ENCODE results near the gene QKI.
A peak's percentile ranks its signal among the peaks of the same experiment; 100 is the strongest.

Gene QKI

DNA sequence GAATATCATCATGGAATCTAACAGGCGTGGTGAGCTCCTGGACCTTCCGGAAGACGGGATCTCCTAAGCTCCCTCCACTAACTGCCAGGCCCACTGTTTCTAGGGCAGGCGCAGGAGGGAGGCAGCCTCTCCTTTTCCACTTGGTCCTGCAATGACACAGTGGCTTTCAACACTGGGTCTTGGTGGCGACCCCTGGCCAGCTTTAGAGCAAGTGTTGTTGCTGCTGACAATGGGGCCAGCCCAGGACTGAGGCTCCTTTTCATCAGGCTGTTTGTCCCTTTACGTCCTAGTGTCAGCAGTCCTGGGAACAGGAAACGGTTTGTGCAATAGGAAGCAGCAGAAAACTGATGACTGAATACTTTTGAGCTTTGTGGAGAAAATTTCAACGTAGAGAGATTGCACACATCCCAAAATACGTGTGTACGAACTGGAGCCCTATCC is 9.7 kb upstream of the QKI start:
- H3K4me3 ChIP-seq (ENCODE audit: control insufficient read depth, low read depth, low read length): no peak overlapping the region
- no peak for DNase-seq (ENCODE audit: low read depth)
- TF ChIP-seq, protein P1, sequence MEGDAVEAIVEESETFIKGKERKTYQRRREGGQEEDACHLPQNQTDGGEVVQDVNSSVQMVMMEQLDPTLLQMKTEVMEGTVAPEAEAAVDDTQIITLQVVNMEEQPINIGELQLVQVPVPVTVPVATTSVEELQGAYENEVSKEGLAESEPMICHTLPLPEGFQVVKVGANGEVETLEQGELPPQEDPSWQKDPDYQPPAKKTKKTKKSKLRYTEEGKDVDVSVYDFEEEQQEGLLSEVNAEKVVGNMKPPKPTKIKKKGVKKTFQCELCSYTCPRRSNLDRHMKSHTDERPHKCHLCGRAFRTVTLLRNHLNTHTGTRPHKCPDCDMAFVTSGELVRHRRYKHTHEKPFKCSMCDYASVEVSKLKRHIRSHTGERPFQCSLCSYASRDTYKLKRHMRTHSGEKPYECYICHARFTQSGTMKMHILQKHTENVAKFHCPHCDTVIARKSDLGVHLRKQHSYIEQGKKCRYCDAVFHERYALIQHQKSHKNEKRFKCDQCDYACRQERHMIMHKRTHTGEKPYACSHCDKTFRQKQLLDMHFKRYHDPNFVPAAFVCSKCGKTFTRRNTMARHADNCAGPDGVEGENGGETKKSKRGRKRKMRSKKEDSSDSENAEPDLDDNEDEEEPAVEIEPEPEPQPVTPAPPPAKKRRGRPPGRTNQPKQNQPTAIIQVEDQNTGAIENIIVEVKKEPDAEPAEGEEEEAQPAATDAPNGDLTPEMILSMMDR (IDR thresholded peaks at IDR 0.05; ENCODE audit: control insufficient read depth, insufficient read depth, low read depth, low read length, missing control alignments): no peak

DNA sequence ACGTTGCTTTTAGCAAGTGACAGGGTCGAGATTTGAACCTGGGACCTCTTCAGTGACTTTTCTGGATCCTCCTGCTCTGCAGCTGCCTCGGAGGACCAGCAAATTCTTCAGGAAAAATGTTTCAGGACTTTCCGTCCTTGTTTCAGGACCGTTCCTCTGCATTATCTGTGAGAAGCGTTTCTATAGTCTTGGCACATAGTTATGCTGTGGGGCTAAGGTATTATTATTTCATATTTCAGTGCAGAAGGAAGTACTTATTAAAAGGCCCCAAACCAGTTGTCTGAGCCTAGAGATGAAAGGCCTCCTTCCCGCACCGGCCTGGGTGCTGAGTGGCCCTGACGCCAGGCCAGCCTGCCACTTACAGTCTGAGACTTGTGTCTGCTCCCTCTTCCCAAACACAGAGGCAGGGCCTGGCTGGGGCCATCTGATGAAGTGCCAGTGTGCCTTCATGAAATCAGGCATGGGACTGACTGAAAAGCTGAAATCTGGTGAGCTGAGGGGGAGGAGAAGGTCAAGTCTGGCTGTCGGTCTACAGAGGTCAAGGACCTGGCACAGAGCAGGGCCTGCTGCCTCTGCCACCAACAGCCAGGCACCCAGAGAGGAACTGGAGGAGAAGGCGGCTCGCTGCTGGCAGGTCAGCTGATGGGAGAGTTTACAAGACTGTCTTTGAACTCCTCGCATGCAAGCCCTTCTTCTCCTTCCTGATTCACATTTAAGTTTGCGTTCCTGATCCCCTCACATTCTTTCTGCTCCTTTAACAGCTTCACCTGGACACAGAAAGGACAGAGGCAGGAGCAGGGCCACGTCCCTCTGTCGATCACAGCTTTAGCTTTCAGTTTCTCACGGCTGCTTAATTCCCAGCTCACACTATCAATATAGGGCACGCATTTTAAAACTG is 8.9 kb upstream of the QKI start:
- peak overlapping the region; percentile 26 for H3K4me3 ChIP-seq (ENCODE audit: control insufficient read depth, low read depth, low read length)
- TF ChIP-seq, protein P1 (IDR thresholded peaks at IDR 0.05; ENCODE audit: control insufficient read depth, insufficient read depth, low read depth, low read length, missing control alignments): no peak
- no peak for DNase-seq (ENCODE audit: low read depth)

DNA sequence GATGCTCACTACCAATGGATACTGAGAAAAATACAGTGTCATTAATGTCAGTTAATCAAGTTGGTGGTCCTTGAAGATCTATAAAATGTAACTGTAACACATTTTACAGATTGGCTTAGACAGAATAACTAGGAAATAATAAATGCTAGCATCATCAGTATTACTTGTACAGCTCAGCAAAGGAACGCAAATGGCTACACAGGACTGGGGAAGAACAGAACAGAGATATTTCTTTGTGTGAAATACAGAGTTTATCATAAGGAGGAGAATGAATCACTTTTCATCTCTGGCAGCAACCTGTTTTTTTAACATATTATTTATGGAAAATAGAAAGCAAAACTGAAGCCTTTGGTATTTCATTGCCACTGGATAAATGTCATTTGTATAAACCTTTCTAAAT is 8.2 kb upstream of the QKI start:
- no peak for DNase-seq (ENCODE audit: low read depth)

DNA sequence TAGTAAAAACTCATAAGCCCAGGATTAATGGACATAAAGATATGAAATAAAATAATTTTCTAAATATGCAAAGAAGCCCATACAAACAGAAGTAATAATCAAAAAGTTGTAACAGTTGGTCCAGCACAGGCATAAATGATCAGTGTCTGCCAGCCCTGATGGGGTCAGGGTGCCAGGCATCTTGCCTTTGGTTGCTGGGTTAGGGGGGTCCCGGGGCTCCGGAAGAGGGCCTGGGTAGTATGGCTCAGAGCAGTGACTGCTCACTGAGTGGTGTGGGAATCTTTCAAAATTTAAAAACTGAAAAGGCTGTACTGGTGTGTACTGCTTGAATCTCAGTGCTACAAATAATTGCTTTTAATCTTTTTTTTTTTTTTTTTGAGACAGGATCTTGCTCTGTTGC is 7.7 kb upstream of the QKI start:
- DNase-seq (ENCODE audit: low read depth): no peak
- TF ChIP-seq, protein P1 (IDR thresholded peaks at IDR 0.05; ENCODE audit: control insufficient read depth, insufficient read depth, low read depth, low read length, missing control alignments): no peak
- no peak overlapping the region for H3K4me3 ChIP-seq (ENCODE audit: control insufficient read depth, low read depth, low read length)

More for the DNA sequence above, 8.2 kb upstream of the QKI start:
- TF ChIP-seq, protein P1 (IDR thresholded peaks at IDR 0.05; ENCODE audit: control insufficient read depth, insufficient read depth, low read depth, low read length, missing control alignments): no peak
- H3K4me3 ChIP-seq (ENCODE audit: control insufficient read depth, low read depth, low read length): no peak overlapping the region

DNA sequence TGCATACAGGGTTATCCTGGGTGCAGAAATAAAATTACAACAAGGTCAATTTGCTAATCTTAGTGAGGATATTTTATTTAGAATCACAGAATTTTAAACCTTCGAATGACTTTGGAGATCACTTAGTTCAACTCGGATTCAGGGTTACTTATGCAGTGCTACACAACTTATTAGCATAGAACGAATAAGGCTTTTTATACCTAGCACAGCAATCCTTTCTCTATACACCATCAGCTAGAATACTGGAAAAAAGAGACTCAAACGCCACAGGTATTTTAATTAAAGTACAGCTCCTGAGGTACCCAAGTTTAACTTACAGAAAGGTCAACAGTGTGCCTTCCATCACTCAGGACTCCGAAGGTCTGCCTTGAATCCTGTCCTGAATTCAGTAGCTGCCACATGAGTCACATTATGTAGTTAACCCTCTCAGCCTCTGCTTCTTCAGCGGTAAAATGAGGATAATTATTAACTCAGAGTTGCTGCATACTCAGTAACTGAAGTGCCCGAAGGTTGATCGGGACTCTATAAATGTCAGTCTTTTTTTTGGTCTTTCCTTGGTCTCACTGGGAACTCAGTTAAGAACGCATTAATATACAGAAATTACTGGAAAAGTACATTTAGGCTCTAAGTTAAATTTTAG is 6.0 kb upstream of the QKI start:
- H3K4me3 ChIP-seq (ENCODE audit: control insufficient read depth, low read depth, low read length): no peak overlapping the region
- TF ChIP-seq, protein P1 (IDR thresholded peaks at IDR 0.05; ENCODE audit: control insufficient read depth, insufficient read depth, low read depth, low read length, missing control alignments): no peak
- DNase-seq (ENCODE audit: low read depth): no peak

DNA sequence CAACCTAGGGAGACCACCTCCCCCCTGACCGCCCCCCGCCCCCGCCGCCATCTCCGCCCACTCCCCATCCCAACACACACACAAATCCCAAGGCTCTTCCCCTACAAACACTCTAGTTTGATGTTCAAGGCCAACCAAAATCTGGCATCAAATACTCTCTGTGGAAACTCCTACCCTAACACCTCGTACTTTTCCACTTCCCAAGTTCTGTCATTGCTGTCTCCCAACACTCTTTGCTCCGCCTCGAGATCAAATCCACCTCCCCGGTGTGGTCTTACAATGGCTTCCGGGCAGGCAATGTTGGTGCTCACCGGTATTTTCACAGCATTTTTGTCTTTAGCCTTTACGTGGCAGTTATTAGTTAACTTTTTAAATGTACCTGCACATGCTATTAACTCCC is 4.8 kb upstream of the QKI start:
- TF ChIP-seq, protein P1 (IDR thresholded peaks at IDR 0.05; ENCODE audit: control insufficient read depth, insufficient read depth, low read depth, low read length, missing control alignments): no peak
- DNase-seq (ENCODE audit: low read depth): no peak
- no peak overlapping the region for H3K4me3 ChIP-seq (ENCODE audit: control insufficient read depth, low read depth, low read length)

Data from AG09309 (cell line).